Spleen (tissue), 7 donors: ENCODE data around the gene NIPBL.

ENCODE experiments used
- CTCF ChIP-seq, 11 experiments: fragments of 200-600 bp in 7 of 11; fragments of 450-650 bp in 4 of 11; sonication (generic) in 4 of 11; IDR thresholded peaks in 8 of 11; conservative IDR thresholded peaks in 3 of 11; 1 replicate in 7 of 11; 2 replicates in 4 of 11; pipeline versions ENCODE4 v1.4.0 to v1.8.0; 2016 to 2021; ENCODE audit warnings: antibody characterized with exemption in 11 of 11, inconsistent platforms in 4 of 11, mild to moderate bottlenecking in 1 of 11
- POLR2A ChIP-seq, 3 donors: fragments of 450-650 bp; IDR thresholded peaks; one replicate each; pipeline ENCODE4 v1.5.1; 2017; ENCODE audit warnings: antibody characterized with exemption in 3 of 3, mild to moderate bottlenecking in 1 of 3
- donor health status: DM: no; HTN: no; CAD: no; lungs with moderate emphysema.
- donor health status: DM: no; HTN: no; CAD: no.
- donor health status: DM: no; HTN: no; CAD: no.

GRCh38 chr5:37054391-37054790 lies 177.8 kb downstream of the NIPBL start:
- TF ChIP-seq CTCF (IDR thresholded peaks at IDR 0.05 in 8 of 11, conservative IDR thresholded peaks at IDR 0.05 in 3 of 11) (no peak), POLR2A (IDR thresholded peaks at IDR 0.05) (no peak)
